SKM-1 treated with dmso at 0.1 percent for 144 hours (cell line): ENCODE measurements around the gene GBF1.
"Not testable (repeated sequence)": the region's sequence is repeated elsewhere in the genome, so short reads cannot be mapped to it uniquely, and the experiment has no call there.

Experiments
- DNase-seq: peaks from one replicate; lab custom pipeline; 2025; ENCODE audit not compliant: unreplicated experiment; lab: John Stamatoyannopoulos, UW

Gene GBF1

DNA sequence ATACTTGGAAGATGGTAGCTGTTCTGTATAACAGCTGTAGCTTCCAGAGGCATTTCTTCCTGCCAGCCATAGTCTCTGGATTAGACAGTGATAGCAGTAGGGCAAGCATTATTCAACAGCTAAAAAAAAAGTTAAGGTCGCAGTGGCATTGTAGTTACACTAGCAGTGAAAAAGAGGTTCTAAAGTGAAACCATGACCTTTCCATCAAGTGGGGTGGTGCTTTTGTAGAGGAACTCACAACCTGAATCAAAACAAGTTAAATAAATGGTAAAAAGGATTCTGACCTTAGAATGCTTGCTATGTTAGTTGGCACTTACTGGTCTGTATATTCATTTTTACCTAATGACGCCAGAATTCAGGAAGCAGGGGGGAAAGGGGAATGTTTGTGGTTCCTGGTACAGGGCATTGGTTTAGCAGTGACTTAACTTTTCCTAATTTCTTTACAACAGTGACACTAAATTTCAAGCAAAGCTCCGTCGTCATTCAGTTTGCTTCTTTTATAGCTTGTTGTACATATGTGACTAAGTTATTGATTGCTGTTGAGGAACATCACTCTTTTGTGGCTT, 55.0 kb downstream of the GBF1 start:
- DNase-seq: no peak

GRCh38 chr10:102300912-102301311, 55.6 kb downstream of the GBF1 start:
- not testable (repeated sequence) for DNase-seq

- not testable (repeated sequence) for DNase-seq
Measured at GRCh38 chr10:102301332-102301731, 56.0 kb downstream of the GBF1 start.

DNA sequence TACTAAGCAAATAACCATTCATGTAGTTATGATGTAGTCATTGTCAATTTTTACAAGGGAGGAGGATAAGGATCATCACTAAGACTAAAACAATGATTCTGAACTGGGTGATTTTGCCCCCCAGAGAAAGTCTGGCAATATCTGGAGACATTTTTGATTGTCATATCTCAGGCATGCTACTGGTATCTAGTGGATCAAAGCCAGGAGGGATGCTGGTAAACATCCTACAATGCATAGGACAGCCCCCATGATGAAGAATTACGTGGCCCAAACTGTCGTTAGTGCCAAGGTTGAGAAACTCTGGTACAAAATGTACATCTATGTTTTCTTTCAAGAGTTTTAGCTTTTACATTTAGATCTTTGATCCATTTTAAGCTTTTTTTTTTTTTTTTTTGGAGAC, 57.3 kb downstream of the GBF1 start:
- DNase-seq: no peak

- DNase-seq: no peak
Measured at GRCh38 chr10:102306006-102306405, 60.7 kb downstream of the GBF1 start.

DNA sequence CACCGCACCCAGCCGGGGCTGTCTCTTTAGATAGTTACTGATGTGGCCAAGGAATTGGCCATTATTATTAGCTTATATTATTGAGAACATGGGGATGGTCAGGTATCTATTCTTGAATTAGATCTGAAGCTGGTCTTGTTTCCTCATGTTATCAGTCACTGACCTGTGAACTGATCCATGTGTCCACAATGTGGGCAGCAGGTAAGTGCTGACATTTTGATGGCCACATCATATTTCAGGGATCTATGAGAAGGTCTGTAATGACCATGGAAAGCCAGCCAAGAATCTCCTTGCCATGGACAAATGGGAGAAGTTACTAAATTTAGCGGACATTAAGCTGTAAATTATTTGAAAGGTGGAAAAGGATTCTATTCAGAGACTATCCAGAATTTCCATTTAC, 61.4 kb downstream of the GBF1 start:
- no peak for DNase-seq

DNA sequence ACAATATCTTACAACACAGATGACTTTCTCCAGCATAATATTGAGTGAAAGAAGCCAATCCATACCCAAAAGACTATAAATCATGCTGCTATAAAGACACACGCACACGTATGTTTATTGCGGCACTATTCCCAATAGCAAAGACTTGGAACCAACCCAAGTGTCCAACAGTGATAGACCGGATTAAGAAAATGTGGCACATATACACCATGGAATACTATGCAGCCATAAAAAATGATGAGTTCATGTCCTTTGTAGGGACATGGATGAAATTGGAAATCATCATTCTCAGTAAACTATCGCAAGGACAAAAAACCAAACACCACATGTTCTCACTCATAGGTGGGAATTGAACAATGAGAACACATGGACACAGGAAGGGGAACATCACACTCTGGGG, 63.0 kb downstream of the GBF1 start:
- DNase-seq: not testable (repeated sequence)

DNA sequence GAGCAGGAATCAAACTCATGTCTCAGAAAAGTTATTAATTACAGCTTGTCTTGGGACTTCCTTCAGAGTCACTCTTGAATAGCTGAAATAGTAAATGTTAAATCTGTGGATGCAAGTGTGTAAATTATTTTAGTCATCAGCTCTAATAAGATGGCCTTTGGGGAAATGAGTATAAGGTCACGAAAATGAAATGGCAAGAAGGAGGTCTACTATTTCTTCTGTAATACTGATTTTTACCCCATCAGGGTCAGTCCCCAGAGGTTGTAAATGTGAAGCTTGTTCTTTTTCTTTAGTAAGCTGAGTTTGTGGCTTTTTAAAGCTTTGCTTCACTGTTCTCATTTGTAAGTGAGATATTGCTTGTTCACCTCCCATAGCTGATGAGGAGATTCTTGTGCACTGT, 63.9 kb downstream of the GBF1 start:
- no peak for DNase-seq

DNA sequence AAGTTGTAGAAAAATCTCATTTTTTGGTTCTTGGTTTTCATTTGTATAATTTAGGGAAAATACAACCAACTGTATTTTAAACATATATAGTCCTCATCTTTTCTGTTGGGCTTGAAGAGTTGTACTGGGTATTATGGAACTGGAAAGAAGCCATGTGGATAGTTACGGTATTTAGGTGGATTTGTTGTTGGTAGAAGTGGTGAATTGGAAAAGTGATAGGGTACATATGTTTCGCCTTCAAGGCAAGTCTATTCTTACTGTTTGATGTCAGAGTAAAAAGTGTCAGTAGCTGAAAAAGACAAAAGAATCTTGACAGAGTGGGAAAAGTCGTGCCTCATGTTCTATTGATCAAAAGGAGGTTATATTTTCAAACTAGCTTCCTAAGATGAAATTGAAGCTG, 64.6 kb downstream of the GBF1 start:
- no peak for DNase-seq

- no peak for DNase-seq
Measured at GRCh38 chr10:102310361-102311024, 65.2 kb downstream of the GBF1 start.

- DNase-seq: no peak
Measured at GRCh38 chr10:102311025-102311420, 65.7 kb downstream of the GBF1 start.

DNA sequence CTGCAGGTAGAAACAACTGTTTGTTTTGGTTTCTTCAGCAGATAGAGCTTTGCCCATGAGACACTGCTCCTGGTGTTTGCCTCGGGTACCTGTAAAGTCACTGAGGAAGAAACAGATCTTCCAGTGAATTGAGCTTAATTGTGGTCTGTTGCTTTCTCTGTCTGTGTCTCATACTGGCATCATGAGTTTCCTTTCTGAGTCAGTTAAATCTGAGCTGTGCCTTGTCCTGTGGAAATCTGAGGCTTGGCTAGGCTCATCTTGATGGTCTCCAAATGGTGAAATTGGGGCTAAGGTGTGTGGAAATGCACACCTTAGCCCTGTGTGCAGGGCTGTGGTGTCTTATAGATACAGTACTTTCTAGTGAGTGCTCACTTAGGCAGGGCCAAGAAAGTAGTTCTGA, 67.4 kb downstream of the GBF1 start:
- no peak for DNase-seq

- DNase-seq: no peak
Measured at GRCh38 chr10:102313221-102313896, 68.0 kb downstream of the GBF1 start.

GRCh38 chr10:102314801-102315200, 69.5 kb downstream of the GBF1 start:
- no peak for DNase-seq

GRCh38 chr10:102316421-102316820, 71.1 kb downstream of the GBF1 start:
- DNase-seq: no peak

- peak; percentile 35 for DNase-seq
Measured at GRCh38 chr10:102322914-102323313, 77.6 kb downstream of the GBF1 start.

DNA sequence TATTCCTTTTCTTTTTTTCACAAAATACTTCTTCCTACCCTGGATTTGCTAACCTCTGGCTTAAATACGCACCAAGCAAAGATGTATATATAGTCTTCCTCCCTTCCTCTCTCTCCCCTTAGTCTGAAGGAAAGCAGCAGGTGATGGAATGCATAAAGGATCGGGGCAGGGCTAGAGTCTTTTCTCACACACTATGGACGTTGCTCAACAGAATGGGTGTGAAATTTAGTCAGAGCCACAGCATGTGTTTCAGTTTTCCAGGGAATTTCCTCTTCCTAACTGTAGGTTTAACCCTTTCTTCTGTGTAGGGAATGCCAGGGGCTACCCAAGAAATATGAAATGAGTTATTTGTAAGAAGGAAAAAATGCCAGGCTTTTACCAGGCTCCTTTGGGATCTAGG, 78.7 kb downstream of the GBF1 start:
- no peak for DNase-seq

- DNase-seq: no peak
Measured at GRCh38 chr10:102326031-102326430, 80.7 kb downstream of the GBF1 start.

- DNase-seq: no peak
Measured at GRCh38 chr10:102327002-102327401, 81.7 kb downstream of the GBF1 start.

- DNase-seq: no peak
Measured at GRCh38 chr10:102327641-102328040, 82.3 kb downstream of the GBF1 start.

DNA sequence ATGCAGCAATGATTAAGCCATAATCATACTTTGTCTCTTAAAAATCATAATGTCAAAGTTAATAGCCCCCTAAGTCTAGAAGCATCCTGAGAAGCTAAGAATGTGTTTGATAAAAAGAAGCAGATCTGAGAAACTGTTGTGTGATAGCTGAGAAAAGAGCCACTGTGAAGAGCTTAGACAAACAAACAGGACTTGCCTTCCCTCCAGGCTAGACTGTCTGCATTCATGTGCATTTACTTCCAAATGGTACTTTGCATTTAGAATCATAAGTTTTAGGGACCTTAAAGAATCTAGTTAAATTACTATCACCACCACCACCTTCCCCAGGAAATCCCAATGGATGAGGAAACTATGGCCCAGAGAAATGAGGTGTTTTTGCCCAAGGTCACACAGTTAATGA, 87.4 kb downstream of the GBF1 start:
- DNase-seq: no peak

DNA sequence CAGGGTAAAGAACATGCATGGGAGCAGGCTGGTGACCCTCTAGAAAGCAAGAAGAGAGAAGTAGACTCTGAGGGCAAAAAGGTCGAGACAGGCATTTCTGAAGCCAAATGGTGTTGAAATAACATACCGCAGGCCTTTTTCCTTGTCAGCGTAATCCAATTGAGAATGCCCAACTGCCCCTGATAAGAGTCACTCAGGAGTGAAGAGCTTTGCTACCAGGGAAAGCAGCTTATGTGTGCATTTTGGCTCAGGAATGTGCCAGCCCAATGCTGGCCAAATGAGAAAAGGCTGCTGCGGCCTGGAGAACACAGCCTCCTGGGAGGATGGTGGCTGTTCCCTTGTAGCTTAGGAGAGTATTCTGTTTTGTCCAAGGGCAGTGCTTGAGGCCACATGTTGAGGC, 88.8 kb downstream of the GBF1 start:
- no peak for DNase-seq

DNA sequence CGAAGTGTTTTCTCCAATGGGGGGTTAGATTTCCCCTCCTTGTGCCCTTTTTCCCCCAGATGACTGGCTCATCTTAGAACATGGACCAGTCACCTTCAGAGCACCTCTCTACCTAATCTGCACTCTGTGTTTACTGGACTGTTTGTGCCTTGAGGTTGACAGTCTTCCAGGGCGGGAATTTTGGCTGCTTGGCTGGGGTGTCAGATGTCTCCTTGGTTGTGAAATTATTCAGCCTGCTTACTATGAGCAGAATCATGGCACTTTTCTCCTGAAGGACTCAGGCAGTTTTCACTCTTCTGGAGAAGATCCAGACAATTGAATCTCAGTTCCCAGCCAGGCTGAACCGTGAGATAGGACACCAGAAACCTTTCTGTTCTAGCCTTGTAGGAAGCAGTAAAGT, 89.9 kb downstream of the GBF1 start:
- no peak for DNase-seq
